Activated CD4-positive, alpha-beta T cell treated with anti-CD3 and anti-CD28 coated beads, Interleukin-2, amount 10 ng/mL, durations not matched to agents 7 days and 5 days (primary cell): ENCODE data around the gene KPTN. TPM values are rescaled to one million over a fixed set of nuclear protein-coding genes. Genes with fewer than 3 reads are reported as not detected.
"Not testable (repeated sequence)": the region's sequence is repeated elsewhere in the genome, so short reads cannot be mapped to it uniquely, and the experiment has no call there.

Experiments
- CTCF ChIA-PET: fragments of 350-600 bp; sonication (Branson Sonifier 250); formaldehyde crosslinking; loops from one replicate; lab custom pipeline; 2021; ENCODE audit warnings: antibody characterized with exemption; lab: Charles Lee
- POLR2A ChIA-PET: fragments of 350-600 bp; sonication (Branson Sonifier 250); formaldehyde crosslinking; loops from one replicate; lab custom pipeline; 2021; ENCODE audit warnings: antibody characterized with exemption; lab: Charles Lee
- DNase-seq: peaks from one replicate; pipeline ENCODE4 v3.0.0-alpha.2; 2020
- H3K27ac Mint-ChIP-seq: one replicate; pipeline ENCODE4 v1.8.0; 2021; ENCODE audit warnings: mild to moderate bottlenecking, moderate library complexity, mixed read lengths
- H3K27me3 Mint-ChIP-seq: one replicate; pipeline ENCODE4 v1.8.0; 2021; ENCODE audit warnings: mixed read lengths
- H3K36me3 Mint-ChIP-seq: one replicate; pipeline ENCODE4 v1.8.0; 2021; ENCODE audit warnings: low read depth, mixed read lengths
- H3K4me1 Mint-ChIP-seq: one replicate; pipeline ENCODE4 v1.8.0; 2021; ENCODE audit warnings: mixed read lengths
- H3K4me3 Mint-ChIP-seq: one replicate; pipeline ENCODE4 v1.8.0; 2021; ENCODE audit warnings: mild to moderate bottlenecking, moderate library complexity, mixed read lengths
- H3K9me3 Mint-ChIP-seq: one replicate; pipeline ENCODE4 v1.8.0; 2021; ENCODE audit warnings: mixed read lengths
- total RNA-seq, 2 experiments: library from RNA; stranded (reverse); gene quantifications; one replicate each; pipeline ENCODE4 v1.2.3, GENCODE V29; 2021

The KPTN gene
- total RNA-seq, 2 experiments from 2014 or later: 12.5 to 14.1 TPM

- Mint-ChIP-seq H3K27ac (peak overlapping the region; percentile 57), H3K9me3 (no peaks in the 10 kb centered on the region), H3K4me3 (no peak overlapping the region), H3K36me3 (peaks cover 29% of the 10 kb centered on the region), H3K4me1 (peaks cover 38% of the 10 kb centered on the region), H3K27me3 (no peaks in the 10 kb centered on the region)
- CTCF ChIA-PET: interaction anchor here (0.7 to 2.3 kb wide), 4 partner anchors 28 to 126 kb away, joined by 3 to 12 read pairs (median 4); partner anchors contain the start of gene NAPA
- POLR2A ChIA-PET: no interaction called here
- no peak for DNase-seq
These were observed 3.8 kb upstream of the KPTN start for GRCh38 chr19:47487551-47488515.

- Mint-ChIP-seq H3K36me3 (peaks cover 28% of the 10 kb centered on the region), H3K9me3 (no peaks in the 10 kb centered on the region), H3K27ac (peak overlapping the region; percentile 75), H3K4me3 (no peak overlapping the region), H3K4me1 (peaks cover 38% of the 10 kb centered on the region), H3K27me3 (no peaks in the 10 kb centered on the region)
- CTCF ChIA-PET: interaction anchor here (0.6 kb wide), 1 partner anchor 219 kb away, joined by 5 read pairs; no protein-coding TSS in a partner anchor
- no peak for DNase-seq
- POLR2A ChIA-PET: no interaction called here
These were observed 2.9 kb upstream of the KPTN start for GRCh38 chr19:47486900-47487299.

GRCh38 chr19:47486220-47486619, 2.2 kb upstream of the KPTN start:
- H3K9me3 Mint-ChIP-seq, H3K27me3 Mint-ChIP-seq, H3K4me3 Mint-ChIP-seq, POLR2A ChIA-PET, DNase-seq: not testable (repeated sequence)
- peaks cover 38% of the 10 kb centered on the region for H3K4me1 Mint-ChIP-seq
- peak overlapping the region; percentile 66 for H3K27ac Mint-ChIP-seq
- CTCF ChIA-PET: interaction anchor here (0.6 to 1.7 kb wide), 2 partner anchors 8 to 955 kb away, joined by 3 to 5 read pairs; no protein-coding TSS in a partner anchor
- H3K36me3 Mint-ChIP-seq: peaks cover 24% of the 10 kb centered on the region

GRCh38 chr19:47485210-47485609, 1.2 kb upstream of the KPTN start:
- POLR2A ChIA-PET: no interaction called here
- Mint-ChIP-seq H3K4me3 (peak overlapping the region; percentile 98), H3K27me3 (no peaks in the 10 kb centered on the region), H3K4me1 (peaks cover 43% of the 10 kb centered on the region), H3K27ac (peak overlapping the region; percentile 97), H3K9me3 (no peaks in the 10 kb centered on the region), H3K36me3 (peaks cover 22% of the 10 kb centered on the region)
- peak; percentile 36 for DNase-seq
- CTCF ChIA-PET: interaction anchor here (0.7 to 2.4 kb wide), 7 partner anchors 9 to 228 kb away, joined by 3 to 12 read pairs (median 5); partner anchors contain the start of genes EHD2 and NAPA

- Mint-ChIP-seq H3K9me3 (no peaks in the 10 kb centered on the region), H3K4me3 (peak overlapping the region; percentile 98), H3K36me3 (peaks cover 17% of the 10 kb centered on the region), H3K27ac (peak overlapping the region; percentile 97), H3K27me3 (no peaks in the 10 kb centered on the region), H3K4me1 (peaks cover 46% of the 10 kb centered on the region)
- CTCF ChIA-PET: interaction anchor here (0.6 to 2.4 kb wide), 23 partner anchors 8 to 1362 kb away, joined by 3 to 24 read pairs (median 6); partner anchors contain the start of gene NAPA
- POLR2A ChIA-PET: no interaction called here
- no peak for DNase-seq
These were observed 819 bp downstream of the KPTN start for GRCh38 chr19:47483200-47483599.

- CTCF ChIA-PET: interaction anchor here (1.1 kb wide), 1 partner anchor 45 kb away, joined by 4 read pairs; no protein-coding TSS in a partner anchor
These were observed 2.5 kb downstream of the KPTN start for GRCh38 chr19:47481460-47482052.

GRCh38 chr19:47480658-47481057, 3.4 kb downstream of the KPTN start:
- Mint-ChIP-seq H3K9me3 (no peaks in the 10 kb centered on the region), H3K36me3 (peaks cover 12% of the 10 kb centered on the region), H3K4me3 (no peak overlapping the region), H3K27me3 (no peaks in the 10 kb centered on the region), H3K4me1 (peaks cover 27% of the 10 kb centered on the region), H3K27ac (no peak overlapping the region)
- ChIA-PET CTCF (interaction anchor here (1.1 kb wide), 1 partner anchor 44 kb away, joined by 4 read pairs; no protein-coding TSS in a partner anchor), POLR2A (no interaction called here)
- DNase-seq: no peak

More at GRCh38 chr19:47481460-47482052, 2.5 kb downstream of the KPTN start:
- H3K4me3 Mint-ChIP-seq: no peak overlapping the region
- POLR2A ChIA-PET: no interaction called here
- peaks cover 34% of the 10 kb centered on the region for H3K4me1 Mint-ChIP-seq
- no peaks in the 10 kb centered on the region for H3K27me3 Mint-ChIP-seq
- H3K36me3 Mint-ChIP-seq: peaks cover 13% of the 10 kb centered on the region
- no peak for DNase-seq
- no peak overlapping the region for H3K27ac Mint-ChIP-seq
- H3K9me3 Mint-ChIP-seq: no peaks in the 10 kb centered on the region

- H3K4me3 Mint-ChIP-seq: no peak overlapping the region
- ChIA-PET CTCF (interaction anchor here (1.1 kb wide), 1 partner anchor 43 kb away, joined by 4 read pairs; no protein-coding TSS in a partner anchor), POLR2A (no interaction called here)
- no peaks in the 10 kb centered on the region for H3K27me3 Mint-ChIP-seq
- H3K27ac Mint-ChIP-seq: no peak overlapping the region
- peaks cover 19% of the 10 kb centered on the region for H3K4me1 Mint-ChIP-seq
- no peak for DNase-seq
- no peaks in the 10 kb centered on the region for H3K9me3 Mint-ChIP-seq
- H3K36me3 Mint-ChIP-seq: peaks cover 5% of the 10 kb centered on the region
These were observed 4.1 kb downstream of the KPTN start for GRCh38 chr19:47479701-47480503.

GRCh38 chr19:47476438-47476972, 7.5 kb downstream of the KPTN start:
- H3K9me3 Mint-ChIP-seq: no peaks in the 10 kb centered on the region
- peaks cover 13% of the 10 kb centered on the region for H3K4me1 Mint-ChIP-seq
- ChIA-PET CTCF (interaction anchor here (0.5 to 1.1 kb wide), 2 partner anchors 9 to 1667 kb away, joined by 3 read pairs; no protein-coding TSS in a partner anchor), POLR2A (no interaction called here)
- H3K27me3 Mint-ChIP-seq: peaks cover 5% of the 10 kb centered on the region
- H3K36me3 Mint-ChIP-seq: no peaks in the 10 kb centered on the region
- H3K27ac Mint-ChIP-seq: no peak overlapping the region
- no peak for DNase-seq
- no peak overlapping the region for H3K4me3 Mint-ChIP-seq

GRCh38 chr19:47475465-47475864, 8.6 kb downstream of the KPTN start:
- Mint-ChIP-seq H3K4me1 (peaks cover 10% of the 10 kb centered on the region), H3K36me3 (peaks cover 2% of the 10 kb centered on the region), H3K27me3 (peaks cover 14% of the 10 kb centered on the region), H3K4me3 (no peak overlapping the region), H3K27ac (no peak overlapping the region), H3K9me3 (no peaks in the 10 kb centered on the region)
- DNase-seq: no peak
- ChIA-PET CTCF (interaction anchor here (0.6 to 2.2 kb wide), 3 partner anchors 8 to 946 kb away, joined by 3 to 12 read pairs (median 3); partner anchors contain the start of gene KPTN), POLR2A (no interaction called here)

- DNase-seq: no peak
- Mint-ChIP-seq H3K9me3 (no peaks in the 10 kb centered on the region), H3K36me3 (peaks cover 2% of the 10 kb centered on the region), H3K4me3 (no peak overlapping the region), H3K27ac (no peak overlapping the region), H3K4me1 (peaks cover 12% of the 10 kb centered on the region), H3K27me3 (peaks cover 36% of the 10 kb centered on the region)
- ChIA-PET CTCF (interaction anchor here (1.4 kb wide), 1 partner anchor 46 kb away, joined by 3 read pairs; no protein-coding TSS in a partner anchor), POLR2A (no interaction called here)
These were observed 10.7 kb downstream of the KPTN start for GRCh38 chr19:47473336-47473735.
